Ovary (tissue), 9 donors: ENCODE results near the gene LY6G6D. TPM values are rescaled to one million over a fixed set of nuclear protein-coding genes. Genes with fewer than 3 reads are reported as not detected.

ENCODE experiments used
- DNase-seq, 5 donors: peaks; one replicate each; pipeline ENCODE4 v3.0.0-alpha.2; 2019 to 2020
- H3K27ac ChIP-seq, 2 donors: fragments of 200-600 bp; one replicate each; pipeline versions ENCODE4 v1.5.1 to v1.8.0; 2019 to 2022
- H3K27me3 ChIP-seq: fragments of 200-600 bp; one replicate; pipeline ENCODE4 v1.8.0; 2022
- H3K36me3 ChIP-seq: fragments of 200-600 bp; sonication (generic); one replicate; pipeline ENCODE4 v1.5.1; 2019
- H3K4me1 ChIP-seq: one replicate; pipeline ENCODE4 v1.8.1; 2013; ENCODE audit warnings: mild to moderate bottlenecking, moderate library complexity; ENCODE audit not compliant: insufficient read depth
- H3K4me3 ChIP-seq: fragments of 200-600 bp; sonication (generic); one replicate; pipeline ENCODE4 v1.5.1; 2017
- H3K9me3 ChIP-seq, 2 donors: fragments of 200-600 bp in 1 of 2; sonication (generic) in 1 of 2; one replicate each; pipeline versions ENCODE4 v1.5.1 to v1.8.1; 2013 to 2019; ENCODE audit warnings: mild to moderate bottlenecking in 1 of 2, moderate library complexity in 1 of 2
- EP300 ChIP-seq: sonication (generic); formaldehyde crosslinking; IDR thresholded peaks from one replicate; pipeline ENCODE4 v1.6.1; 2017; ENCODE audit warnings: antibody characterized with exemption
- POLR2A ChIP-seq: fragments of 450-650 bp; IDR thresholded peaks from one replicate; pipeline ENCODE4 v1.6.1; 2017; ENCODE audit warnings: antibody characterized with exemption, mild to moderate bottlenecking, moderate library complexity
- WGBS, 3 donors: extraction: QIAGEN DNeasy Blood & Tissue Kit in 1 of 3; methylation state at CpG; one replicate each; pipeline versions ENCODE4 v1.1.5 to v1.1.7; 2013 to 2017; 5-methylcytosine and 5-hydroxymethylcytosine counted together
- intact Hi-C, 4 donors: fragments of 100-400 bp; cut with DNase I; formaldehyde crosslinking; loops; one replicate each; pipeline versions ENCODE4 v1.11.0 to v1.15.1; 2022 to 2023
- polyA plus RNA-seq, 2 donors: library from polyadenylated mRNA; stranded (reverse); fragments of 200-250 nt in 1 of 2; fragments of 350-450 nt in 1 of 2; fragmentation: Illumina TruSeq in 1 of 2; extraction: RNeasy Lipid Tissue Mini Kit (QIAGEN cat#74804) in 1 of 2; gene quantifications; one replicate each; pipeline ENCODE4 v1.2.3, GENCODE V29; 2013 to 2014
- total RNA-seq, 7 donors: library from RNA; depleted of rRNA in 2 of 7; stranded (reverse); fragments of >200 nt in 2 of 7; fragmentation: NEBNext Ultra II Directional in 3 of 7; extraction: Animal tissue kit (Norgen Biotek cat#: 25700) in 3 of 7; gene quantifications; one replicate each; pipeline versions ENCODE4 v1.1.0 to v1.2.4, GENCODE V29; 2016 to 2023
- TF ChIP-seq, protein P1 (sequence below), 3 donors: fragments of 450-650 bp in 2 of 3; fragments of 200-600 bp in 1 of 3; IDR thresholded peaks; one replicate each; pipeline versions ENCODE4 v1.5.1 to v1.8.0; 2016 to 2022; ENCODE audit warnings: antibody characterized with exemption in 3 of 3, mild to moderate bottlenecking in 1 of 3
- donor health status: DM: no; HTN: no; CAD: no; lungs with moderate emphysema.
- donor health status: DM: no; HTN: no; CAD: no.
- donor health status: Bipolar disorder and iron deficiency.
- donor health status: DM: yes; HTN: yes; CAD: no.
- donor health status: DM: no; HTN: no; CAD: no.
- donor health status: DM: yes; HTN: yes; CAD: no.

LY6G6D gene
- total and polyA plus RNA-seq, 9 donors: not detected

DNA sequence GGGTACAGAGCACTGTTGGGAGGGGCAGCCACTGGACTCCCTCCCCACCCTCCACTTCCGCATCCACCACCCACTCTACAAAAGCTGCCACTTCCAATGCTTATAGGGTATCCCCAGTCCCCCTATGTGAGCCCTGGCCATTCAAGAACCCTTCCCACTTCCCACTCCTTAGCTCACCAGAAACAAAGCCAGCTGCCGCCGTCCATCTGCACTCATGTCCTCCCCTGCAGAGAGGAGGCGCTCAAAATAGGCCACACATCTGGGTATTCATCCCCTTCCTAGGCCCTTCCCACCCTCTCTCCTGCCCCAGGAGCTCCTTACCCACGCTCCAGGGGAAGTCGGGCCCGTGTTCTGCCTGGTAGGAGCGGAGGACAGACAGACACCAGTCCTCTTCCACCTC lies 27.8 kb upstream of the LY6G6D start:
- no peak for DNase-seq
- Histone ChIP-seq H3K4me3 (no peak overlapping the region), H3K27me3 (no peaks in the 10 kb centered on the region), H3K9me3 (no peaks in the 10 kb centered on the region), H3K27ac (no peak overlapping the region), H3K36me3 (no peaks in the 10 kb centered on the region), H3K4me1 (peaks cover 2% of the 10 kb centered on the region)
- 78 to 82% (median 80%) methylated on average over 8 of the region's 8 CpGs for WGBS, 3 donors
- TF ChIP-seq POLR2A: no peak
- TF ChIP-seq, protein P1, sequence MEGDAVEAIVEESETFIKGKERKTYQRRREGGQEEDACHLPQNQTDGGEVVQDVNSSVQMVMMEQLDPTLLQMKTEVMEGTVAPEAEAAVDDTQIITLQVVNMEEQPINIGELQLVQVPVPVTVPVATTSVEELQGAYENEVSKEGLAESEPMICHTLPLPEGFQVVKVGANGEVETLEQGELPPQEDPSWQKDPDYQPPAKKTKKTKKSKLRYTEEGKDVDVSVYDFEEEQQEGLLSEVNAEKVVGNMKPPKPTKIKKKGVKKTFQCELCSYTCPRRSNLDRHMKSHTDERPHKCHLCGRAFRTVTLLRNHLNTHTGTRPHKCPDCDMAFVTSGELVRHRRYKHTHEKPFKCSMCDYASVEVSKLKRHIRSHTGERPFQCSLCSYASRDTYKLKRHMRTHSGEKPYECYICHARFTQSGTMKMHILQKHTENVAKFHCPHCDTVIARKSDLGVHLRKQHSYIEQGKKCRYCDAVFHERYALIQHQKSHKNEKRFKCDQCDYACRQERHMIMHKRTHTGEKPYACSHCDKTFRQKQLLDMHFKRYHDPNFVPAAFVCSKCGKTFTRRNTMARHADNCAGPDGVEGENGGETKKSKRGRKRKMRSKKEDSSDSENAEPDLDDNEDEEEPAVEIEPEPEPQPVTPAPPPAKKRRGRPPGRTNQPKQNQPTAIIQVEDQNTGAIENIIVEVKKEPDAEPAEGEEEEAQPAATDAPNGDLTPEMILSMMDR (IDR thresholded peaks at IDR 0.05): no peak
- TF ChIP-seq EP300: no peak
- intact Hi-C loops: loop anchor here in 2 of 4 donors (10.0 kb wide), 1 partner anchor 177 kb away; the partner anchor contains the start of gene NEU1 (in 2 of the 2)

DNA sequence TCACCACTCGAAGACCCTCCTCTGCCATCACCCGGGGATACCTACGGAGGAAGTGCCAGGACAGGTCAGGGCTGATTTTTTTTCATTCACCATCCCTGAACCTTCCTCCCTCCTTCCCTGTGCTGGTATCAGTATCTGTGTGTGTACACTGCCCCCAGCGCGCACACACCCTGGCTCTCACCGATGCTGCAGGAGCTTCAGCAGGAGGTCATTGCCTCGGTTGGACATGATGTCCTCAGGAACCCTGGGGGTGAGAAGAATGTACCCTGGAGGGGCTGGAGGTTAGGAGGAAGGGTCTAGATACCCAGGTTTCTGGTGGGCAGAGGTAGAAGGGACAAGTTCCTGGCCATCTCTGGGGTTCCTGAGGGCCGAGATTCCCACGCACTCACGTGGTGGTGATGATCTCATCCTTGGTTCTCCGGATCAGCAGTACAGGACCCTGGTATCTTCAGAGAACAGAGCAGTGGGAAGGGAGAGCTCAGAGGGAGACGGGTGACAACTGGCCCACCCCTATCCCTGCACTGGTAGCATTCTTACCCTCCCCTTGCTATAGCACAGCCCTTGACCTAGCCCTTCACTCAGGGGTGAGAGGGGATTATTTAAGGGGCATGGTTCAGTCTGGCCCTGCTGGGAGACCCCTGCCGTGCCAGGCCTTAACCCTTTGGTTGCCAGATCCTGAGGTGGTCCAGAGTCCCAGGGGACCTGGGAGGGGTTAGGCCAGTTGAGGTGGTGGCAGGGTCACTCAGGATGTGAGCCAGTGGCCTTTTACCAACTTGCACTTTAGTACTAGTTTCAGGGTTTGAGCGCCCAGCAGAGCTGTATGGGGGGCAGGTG lies 27.1 kb upstream of the LY6G6D start:
- Histone ChIP-seq H3K4me1 (peaks cover 2% of the 10 kb centered on the region), H3K36me3 (no peaks in the 10 kb centered on the region), H3K27me3 (no peaks in the 10 kb centered on the region), H3K9me3 (no peaks in the 10 kb centered on the region), H3K27ac (no peak overlapping the region), H3K4me3 (no peak overlapping the region)
- intact Hi-C loops: loop anchor here in 2 of 4 donors (10.0 kb wide), 1 partner anchor 177 kb away; the partner anchor contains the start of gene NEU1 (in 2 of the 2)
- no peak for TF ChIP-seq POLR2A
- TF ChIP-seq EP300: no peak
- TF ChIP-seq, protein P1 (IDR thresholded peaks at IDR 0.05): no peak
- 73 to 76% (median 75%) methylated on average over 14 of the region's 14 CpGs for WGBS, 3 donors
- no peak for DNase-seq

DNA sequence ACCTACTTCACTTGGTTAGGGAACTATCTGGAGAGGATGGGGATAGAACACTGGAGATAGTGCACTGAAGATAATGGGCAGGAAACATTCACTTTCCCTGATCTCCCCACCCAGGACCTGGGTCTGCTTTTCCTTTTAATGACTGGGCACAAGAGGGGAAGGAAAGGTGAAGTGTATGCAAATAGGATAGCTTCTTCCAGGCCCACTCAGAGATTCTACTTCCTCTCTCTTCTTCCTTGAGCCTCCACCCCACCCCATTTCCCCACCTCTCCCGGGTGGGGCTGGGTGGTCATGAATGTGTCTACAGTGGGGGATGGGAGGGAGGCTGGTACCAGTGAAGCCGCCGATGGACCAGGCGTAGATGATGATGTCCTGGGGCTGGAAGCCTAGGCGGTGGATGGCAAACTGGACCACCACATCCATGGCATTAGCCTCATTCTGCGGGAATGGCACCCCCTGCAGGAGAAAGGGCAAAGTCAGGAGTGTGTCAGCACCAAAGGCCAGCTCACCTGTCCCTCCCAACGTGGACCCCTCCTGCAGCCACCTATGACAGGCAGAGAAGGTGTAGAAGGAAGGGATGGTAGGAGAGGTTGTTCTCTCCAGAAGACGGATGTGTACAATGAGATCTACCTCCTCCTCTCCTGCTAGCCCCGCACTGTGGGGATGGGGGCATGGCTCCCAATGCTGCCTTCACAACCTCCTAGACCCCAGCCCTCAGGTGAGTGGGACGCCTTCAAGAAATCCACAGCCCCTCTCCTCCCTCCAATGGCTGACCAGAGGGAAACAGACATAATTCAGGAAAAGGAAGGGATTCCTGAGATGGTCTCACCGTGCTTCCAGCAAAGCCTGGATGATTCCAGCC lies 25.7 kb upstream of the LY6G6D start:
- TF ChIP-seq EP300: no peak
- TF ChIP-seq, protein P1 (IDR thresholded peaks at IDR 0.05): no peak
- no peak for TF ChIP-seq POLR2A
- intact Hi-C loops: loop anchor here in 2 of 4 donors (10.0 kb wide), 1 partner anchor 175 kb away; the partner anchor contains the start of gene NEU1 (in 2 of the 2)
- H3K27ac ChIP-seq: no peak overlapping the region
- H3K36me3 ChIP-seq: no peaks in the 10 kb centered on the region
- no peaks in the 10 kb centered on the region for H3K27me3 ChIP-seq
- DNase-seq: no peak
- H3K9me3 ChIP-seq: no peaks in the 10 kb centered on the region
- 68 to 77% (median 72%) methylated on average over 11 of the region's 11 CpGs for WGBS, 3 donors
- no peak overlapping the region for H3K4me3 ChIP-seq
- no peaks in the 10 kb centered on the region for H3K4me1 ChIP-seq

DNA sequence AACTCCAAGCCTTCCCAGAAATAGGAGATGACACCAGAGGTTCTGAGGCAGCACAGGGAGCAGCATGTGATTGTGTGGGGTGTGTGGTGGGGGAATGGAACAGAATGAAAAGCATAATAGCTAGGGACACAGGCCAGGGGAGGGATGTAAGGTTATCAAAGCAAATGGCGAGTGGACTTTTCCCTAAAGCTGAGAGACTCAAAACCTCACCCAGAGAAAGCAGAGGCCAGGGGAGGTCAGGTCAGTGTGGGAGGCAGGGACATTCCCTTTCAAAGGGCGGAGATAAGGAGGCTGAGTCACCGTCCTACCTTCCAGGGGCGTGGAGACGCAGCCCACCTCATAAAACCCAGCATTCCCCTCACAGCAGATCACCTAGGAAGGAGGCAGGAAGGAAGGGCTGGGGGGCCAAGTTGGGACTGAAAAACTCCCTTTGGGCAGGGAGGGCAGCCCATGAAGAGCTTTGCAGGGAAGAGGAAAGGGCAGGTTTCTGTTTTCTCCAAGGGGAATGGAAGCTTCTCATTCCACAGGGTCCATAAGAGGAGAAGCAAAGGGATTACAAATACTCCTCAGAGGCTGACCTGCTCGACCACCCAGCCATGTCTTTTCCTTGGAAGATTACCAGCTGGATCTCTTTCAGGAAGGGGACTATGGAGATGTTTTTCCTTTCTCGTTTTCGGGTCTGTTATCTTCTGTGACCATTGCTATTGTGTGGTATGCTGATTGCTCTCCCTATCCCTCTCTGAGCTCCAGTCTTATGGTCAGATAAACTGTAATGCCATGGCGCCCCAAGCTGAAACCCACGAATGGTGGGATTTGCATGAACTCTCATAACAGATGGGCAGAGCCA lies 24.7 kb upstream of the LY6G6D start:
- WGBS, 3 donors: 47 to 51% (median 49%) methylated on average over 10 of the region's 10 CpGs
- intact Hi-C loops: no loop called here
- DNase-seq: no peak
- Histone ChIP-seq H3K9me3 (no peaks in the 10 kb centered on the region), H3K4me1 (no peaks in the 10 kb centered on the region), H3K27ac (no peak overlapping the region), H3K36me3 (no peaks in the 10 kb centered on the region), H3K4me3 (no peak overlapping the region), H3K27me3 (no peaks in the 10 kb centered on the region)
- TF ChIP-seq, protein P1 (IDR thresholded peaks at IDR 0.05): no peak
- no peak for TF ChIP-seq POLR2A
- TF ChIP-seq EP300: no peak
